ENCODE results near the gene MREG.
"Not testable (repeated sequence)": the region's sequence is repeated elsewhere in the genome, so short reads cannot be mapped to it uniquely, and the experiment has no call there.

The MREG gene

DNA sequence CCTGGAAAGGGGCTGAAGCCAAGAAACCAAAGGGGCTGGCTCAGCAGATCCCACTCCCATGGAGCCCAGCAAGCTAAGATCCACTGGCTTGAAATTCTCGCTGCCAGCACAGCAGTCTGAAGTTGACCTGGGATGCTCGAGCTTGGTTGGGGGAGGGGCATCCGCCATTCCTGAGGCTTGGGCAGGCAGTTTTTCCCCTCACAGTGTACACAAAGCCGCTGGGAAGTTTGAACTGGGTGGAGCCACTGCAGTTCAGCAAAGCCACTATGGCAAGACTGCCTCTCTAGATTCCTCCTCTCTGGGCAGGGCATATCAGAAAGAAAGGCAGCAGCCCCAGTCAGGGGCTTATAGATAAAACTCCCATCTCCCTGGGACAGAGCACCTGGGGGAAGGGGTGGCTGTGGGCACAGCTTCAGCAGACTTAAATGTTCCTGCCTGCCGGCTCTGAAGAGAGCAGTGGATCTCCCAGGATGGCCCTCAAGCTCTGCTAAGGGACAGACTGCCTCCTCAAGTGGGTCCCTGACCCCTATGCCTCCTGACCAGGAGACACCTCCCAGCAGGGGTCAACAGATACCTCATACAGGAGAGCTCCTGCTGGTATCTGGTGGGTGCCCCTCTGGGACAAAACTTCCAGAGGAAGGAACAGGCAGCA is 24.7 kb downstream of the MREG start:
- DNase-seq (ENCODE audit: low read depth): not testable (repeated sequence)

- no peak for DNase-seq (ENCODE audit: low read depth)
Observed at GRCh38 chr2:215985257-215985656, 28.1 kb downstream of the MREG start.

DNA sequence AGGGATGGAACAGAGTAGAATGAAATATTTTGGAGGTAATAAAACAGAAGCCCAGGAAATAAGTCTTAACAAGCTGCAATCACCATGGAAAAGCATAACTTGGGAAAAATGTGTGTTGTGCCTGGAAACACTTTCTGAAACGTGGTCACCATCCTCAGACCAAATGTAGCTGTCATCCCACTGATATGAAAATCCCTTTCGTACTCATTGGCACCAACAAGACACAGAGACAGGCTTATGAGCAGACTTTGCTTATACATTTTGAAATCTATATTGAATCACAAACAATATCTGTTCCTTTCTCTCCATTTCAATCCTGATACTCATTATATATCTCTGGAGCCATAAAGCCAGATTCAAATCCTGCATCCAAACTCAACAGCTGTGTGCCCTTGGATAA is 28.7 kb downstream of the MREG start:
- no peak for DNase-seq (ENCODE audit: low read depth)

DNA sequence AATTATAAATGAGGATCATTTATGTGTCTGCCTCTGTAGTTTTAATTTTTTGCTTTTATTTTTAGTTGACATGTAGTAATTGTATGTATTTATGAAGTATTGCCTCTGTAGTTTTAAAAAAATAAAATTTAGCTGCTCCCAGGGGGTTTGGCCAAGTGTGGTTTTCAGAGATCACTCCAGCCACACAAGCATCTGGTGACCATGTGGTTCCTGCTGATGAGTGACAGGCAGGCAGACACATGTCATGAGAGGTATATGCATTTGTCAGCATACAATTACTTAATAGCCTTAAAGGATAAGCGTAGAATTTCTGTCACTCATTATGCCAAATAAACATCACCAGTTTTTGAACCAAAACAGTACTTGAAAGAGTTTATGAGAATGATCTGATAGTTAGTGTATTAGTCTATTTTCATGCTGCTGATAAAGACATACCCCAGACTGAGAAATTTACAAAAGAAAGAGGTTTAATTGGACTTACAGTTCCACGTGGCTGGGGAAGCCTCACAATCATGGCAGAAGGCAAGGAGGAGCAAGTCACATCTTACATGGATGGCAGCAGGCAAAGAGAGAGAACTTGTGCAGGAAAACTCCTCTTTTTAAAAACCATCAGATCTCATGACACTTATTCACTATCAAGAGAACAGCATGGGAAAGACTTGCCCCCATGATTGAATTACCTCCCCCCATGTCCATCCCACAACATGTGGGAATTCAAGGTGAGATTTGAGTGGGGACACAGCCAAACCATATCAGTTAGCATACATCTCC is 29.6 kb downstream of the MREG start:
- DNase-seq (ENCODE audit: low read depth): no peak

DNA sequence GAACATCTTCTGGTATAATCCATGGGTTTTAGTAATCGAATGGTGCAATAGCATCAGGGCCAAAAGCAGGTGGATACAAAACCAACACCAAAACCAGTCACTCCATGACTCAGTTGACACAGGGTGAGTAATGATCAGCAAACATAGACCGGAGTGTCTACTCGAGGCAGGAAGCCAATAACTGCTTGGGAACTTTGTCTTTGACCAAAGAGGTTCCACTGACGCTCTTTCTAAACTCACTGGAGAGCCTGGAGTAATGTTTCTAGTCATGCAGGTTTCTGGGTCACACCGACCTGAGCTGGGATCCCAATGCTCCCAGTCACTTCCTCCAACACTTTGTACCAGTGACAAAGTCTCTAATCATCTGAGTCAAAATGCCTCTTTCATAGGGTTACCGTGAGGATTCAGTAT is 30.9 kb downstream of the MREG start:
- no peak for DNase-seq (ENCODE audit: low read depth)

- no peak for DNase-seq (ENCODE audit: low read depth)
Observed at GRCh38 chr2:215981115-215981514, 32.2 kb downstream of the MREG start.

DNA sequence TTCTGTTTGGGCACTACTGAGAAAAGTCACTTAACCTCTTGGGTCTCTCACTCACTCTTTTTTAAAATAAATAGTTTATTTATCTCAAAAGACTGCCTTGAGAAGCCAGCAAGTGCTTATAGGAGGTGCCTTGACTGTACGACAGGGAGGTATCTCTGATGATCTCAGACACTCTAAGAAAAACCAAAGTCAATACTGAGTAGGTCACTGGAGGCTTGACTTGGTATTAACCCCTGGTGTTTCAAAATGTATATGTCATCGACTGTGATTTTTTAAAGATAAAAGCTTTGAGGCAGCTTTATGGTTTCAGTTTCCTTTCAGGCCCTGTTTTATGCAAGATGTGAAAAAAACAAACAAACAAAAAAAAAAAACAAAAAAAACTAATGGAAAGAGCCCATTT is 33.7 kb downstream of the MREG start:
- DNase-seq (ENCODE audit: low read depth): no peak

- DNase-seq (ENCODE audit: low read depth): no peak
Observed at GRCh38 chr2:215974700-215975429, 38.5 kb downstream of the MREG start.

GRCh38 chr2:215973954-215974699 is 39.2 kb downstream of the MREG start:
- DNase-seq (ENCODE audit: low read depth): no peak

DNA sequence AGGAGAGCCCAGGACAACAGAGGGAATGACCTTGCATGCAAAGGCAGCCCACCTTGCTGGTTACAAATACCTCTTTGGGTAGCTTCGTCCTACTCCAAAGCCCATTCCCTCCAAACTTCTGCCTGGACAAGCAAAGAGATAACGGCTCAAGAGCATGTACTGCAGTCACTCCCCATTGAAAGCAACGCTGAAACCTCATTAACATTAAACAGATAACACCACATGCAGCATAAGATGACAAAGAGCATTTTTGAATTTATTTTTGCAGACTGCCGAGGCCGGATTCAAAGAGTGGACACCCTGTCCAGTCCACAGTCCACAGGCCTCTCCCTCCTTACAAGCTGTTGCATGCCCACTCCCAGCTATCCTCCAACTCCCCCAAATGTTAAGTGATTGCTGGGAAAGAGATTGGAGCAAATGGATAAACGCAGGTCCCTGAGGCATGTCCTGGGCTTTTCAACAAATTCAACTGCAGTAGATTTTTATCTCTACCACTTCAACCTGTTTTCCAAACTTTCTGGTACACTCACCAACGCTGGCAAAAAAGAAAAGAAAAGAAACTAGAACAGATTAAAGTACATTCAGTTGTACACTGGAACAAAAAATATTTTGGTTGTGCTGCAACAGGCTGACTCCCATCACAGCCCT is 40.1 kb downstream of the MREG start:
- DNase-seq (ENCODE audit: low read depth): no peak

GRCh38 chr2:215971671-215972070 is 41.7 kb downstream of the MREG start:
- DNase-seq (ENCODE audit: low read depth): no peak

DNA sequence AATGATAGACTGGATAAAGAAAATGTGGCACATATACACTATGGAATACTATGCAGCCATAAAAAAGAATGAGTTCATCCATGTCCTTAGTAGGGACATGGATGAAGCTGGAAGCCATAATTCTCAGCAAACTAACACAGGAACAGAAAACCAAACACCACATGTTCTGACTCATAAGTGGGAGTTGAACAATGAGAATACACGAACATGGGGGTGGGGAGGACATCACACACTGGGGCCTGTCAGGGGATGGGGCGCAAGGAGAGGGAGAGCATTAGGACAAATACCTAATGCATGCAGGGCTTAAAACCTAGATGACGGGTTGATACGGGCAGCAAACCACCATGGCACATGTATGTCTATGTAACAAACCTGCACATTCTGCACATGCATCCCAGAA is 42.5 kb downstream of the MREG start:
- not testable (repeated sequence) for DNase-seq (ENCODE audit: low read depth)

- DNase-seq (ENCODE audit: low read depth): no peak
Observed at GRCh38 chr2:215970425-215970824, 42.9 kb downstream of the MREG start.

DNA sequence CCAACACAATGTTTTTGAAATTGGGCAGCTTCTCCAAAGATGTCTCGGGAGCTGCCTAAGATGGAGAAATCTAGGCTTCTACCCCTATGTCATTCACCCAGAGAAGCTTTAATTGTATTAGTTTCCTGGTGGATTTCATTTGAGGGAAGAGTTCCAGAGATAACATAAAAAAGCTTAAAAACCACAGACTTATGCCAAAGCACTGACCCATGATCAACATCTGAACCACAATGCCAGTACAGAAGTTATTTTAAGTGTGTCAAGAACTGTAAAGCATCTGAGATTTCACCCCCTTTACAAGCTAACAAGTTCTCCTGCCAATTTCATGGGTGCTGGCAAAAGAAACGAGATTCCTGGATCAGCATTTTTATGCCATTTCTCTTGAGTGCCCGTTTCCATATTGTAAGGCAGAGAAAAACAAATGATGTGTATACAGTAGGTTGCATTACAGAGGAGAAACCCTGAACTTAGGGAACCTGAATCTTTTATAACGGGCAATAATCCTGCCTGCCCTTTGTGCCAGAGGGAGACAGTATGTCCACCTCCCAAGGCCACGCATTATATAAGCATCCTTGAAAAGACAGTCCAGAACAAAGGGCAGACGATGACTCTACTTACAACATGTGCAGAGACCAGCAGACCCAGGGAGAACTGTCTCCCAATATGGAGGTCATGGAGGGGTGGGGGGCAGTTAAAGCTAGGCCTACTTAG is 44.1 kb downstream of the MREG start:
- DNase-seq (ENCODE audit: low read depth): no peak

DNA sequence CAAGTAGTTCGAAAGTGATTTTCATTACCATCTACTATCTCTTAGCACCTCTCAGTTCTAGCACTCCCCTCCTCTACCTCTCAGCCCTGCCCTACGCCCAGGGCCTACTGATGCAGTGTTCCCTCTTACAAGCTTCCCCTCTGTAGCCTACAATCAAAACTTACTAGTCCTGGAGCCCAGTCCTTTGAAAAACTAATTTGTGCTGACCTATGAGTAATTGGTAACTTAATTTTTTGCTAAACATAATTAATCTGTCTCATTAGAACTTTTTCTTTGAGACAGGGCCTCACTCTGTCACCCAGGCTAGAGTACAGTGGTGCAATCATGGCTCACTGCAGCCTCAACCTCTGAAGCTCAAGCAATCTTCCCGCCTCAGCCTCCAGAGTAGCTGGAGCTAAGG is 44.9 kb downstream of the MREG start:
- DNase-seq (ENCODE audit: low read depth): no peak

DNA sequence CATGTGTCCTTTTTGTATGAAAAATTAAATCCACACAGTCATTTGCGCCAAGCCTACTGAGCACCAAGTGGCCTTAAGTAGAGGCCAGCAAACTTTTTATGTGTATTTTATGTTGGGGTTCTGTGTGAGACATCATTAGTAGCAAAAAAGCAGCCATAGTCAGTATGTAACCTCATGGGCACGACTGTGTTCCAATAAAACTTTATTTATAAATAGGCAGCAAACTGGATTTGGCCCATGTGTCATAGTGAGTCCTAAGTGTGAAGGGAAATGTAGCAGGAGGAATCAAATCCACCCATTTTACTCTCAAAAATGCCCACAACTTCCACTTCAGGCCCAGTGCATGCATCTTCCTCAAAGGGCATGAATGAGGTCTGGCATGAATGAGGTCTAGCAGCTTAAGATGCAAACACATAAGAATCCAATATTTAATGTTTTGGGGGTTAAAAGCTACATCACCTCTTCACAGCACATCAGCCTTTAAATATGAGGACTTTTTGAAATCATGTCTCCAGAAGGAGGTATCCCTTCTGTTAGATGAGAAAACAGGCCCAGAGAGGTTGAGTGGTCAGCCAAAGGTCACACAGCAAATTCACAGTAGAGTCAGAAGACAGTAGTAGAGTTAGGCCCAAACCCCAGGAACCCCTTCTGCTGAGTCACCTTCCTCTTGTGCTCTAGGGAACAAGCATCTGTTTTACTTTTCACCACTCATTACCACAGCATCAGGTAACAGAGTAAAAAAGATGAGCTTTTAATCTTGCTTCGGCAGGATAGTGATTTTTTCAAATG is 45.6 kb downstream of the MREG start:
- DNase-seq (ENCODE audit: low read depth): no peak

- DNase-seq (ENCODE audit: low read depth): no peak
Observed at GRCh38 chr2:215966951-215967350, 46.4 kb downstream of the MREG start.

GRCh38 chr2:215966274-215966673 is 47.1 kb downstream of the MREG start:
- DNase-seq (ENCODE audit: low read depth): no peak

DNA sequence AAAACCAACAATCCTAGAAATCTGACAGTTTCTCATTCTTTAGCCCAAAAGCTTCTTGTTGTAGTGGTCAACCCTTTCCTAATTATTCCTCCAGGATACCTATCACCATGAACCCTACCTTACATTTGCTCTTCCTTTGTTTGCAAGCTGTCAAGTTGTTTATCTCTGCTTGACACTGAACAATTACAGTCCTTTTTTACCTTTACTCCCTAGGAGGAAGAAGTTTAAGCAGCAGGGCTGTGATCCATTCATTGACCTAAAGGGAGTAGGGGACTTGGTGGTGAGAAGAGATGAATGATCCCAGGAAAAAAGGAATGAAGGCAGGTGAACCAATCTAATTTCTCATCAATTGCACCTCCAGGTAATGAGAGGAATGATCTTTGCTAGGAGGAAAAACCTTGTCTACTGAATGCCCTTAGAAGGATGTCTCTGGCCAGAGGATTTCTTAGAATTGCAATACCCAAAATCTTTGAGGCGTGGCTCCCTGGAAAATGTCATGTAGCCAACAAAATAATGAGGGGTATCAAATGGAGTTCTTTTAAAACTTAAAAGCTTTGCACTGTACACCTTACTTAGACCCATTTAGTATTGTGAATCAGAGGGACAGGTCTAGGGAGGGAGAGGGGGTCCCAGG is 47.7 kb downstream of the MREG start:
- DNase-seq (ENCODE audit: low read depth): no peak

- DNase-seq (ENCODE audit: low read depth): no peak
Observed at GRCh38 chr2:215961981-215962380, 51.4 kb downstream of the MREG start.

All from non-pigmented ciliary epithelial cell (primary cell).